Stimulated activated CD4-positive, alpha-beta T cell treated with anti-CD3 and anti-CD28 coated beads, TNF-alpha, amount 100 ng/mL, for 48 hours (primary cell): ENCODE data around the gene KLHDC2.
"Not testable (repeated sequence)": the region's sequence is repeated elsewhere in the genome, so short reads cannot be mapped to it uniquely, and the experiment has no call there.

Experiments
- DNase-seq, 3 donors: peaks; one replicate each; pipeline ENCODE4 v3.0.0-alpha.2; 2020; ENCODE audit warnings: low read depth in 3 of 3

Gene KLHDC2

GRCh38 chr14:49767571-49768300 is at the start of gene KLHDC2:
KLHDC2 (plus strand) TSS chr14:49768153; CDS start chr14:49768469, 316 bp downstream.
- DNase-seq: peak; percentile 75 to 82 (median 82)

- no peak for DNase-seq
Observed at GRCh38 chr14:49720744-49721143, 47.2 kb upstream of the KLHDC2 start.

- not testable (repeated sequence) for DNase-seq
Observed at GRCh38 chr14:49721733-49722435, 46.1 kb upstream of the KLHDC2 start.

GRCh38 chr14:49727171-49727570 is 40.8 kb upstream of the KLHDC2 start:
- no peak for DNase-seq

GRCh38 chr14:49732896-49733295 is 35.1 kb upstream of the KLHDC2 start:
- no peak for DNase-seq

GRCh38 chr14:49733836-49734235 is 34.1 kb upstream of the KLHDC2 start:
- no peak for DNase-seq

- not testable (repeated sequence) for DNase-seq
Observed at GRCh38 chr14:49735669-49736068, 32.3 kb upstream of the KLHDC2 start.

GRCh38 chr14:49745191-49745590 is 22.8 kb upstream of the KLHDC2 start:
- DNase-seq: no peak

- DNase-seq: not testable (repeated sequence)
Observed at GRCh38 chr14:49746476-49746875, 21.5 kb upstream of the KLHDC2 start.

- DNase-seq: no peak
Observed at GRCh38 chr14:49754570-49755097, 13.3 kb upstream of the KLHDC2 start.

GRCh38 chr14:49755378-49755777 is 12.6 kb upstream of the KLHDC2 start:
- no peak for DNase-seq

- DNase-seq: no peak
Observed at GRCh38 chr14:49761839-49762551, 6.0 kb upstream of the KLHDC2 start.

GRCh38 chr14:49766839-49767238 is 1.1 kb upstream of the KLHDC2 start:
- no peak for DNase-seq

- DNase-seq: no peak
Observed at GRCh38 chr14:49767270-49767570, 733 bp upstream of the KLHDC2 start.

GRCh38 chr14:49768301-49769121 is 558 bp downstream of the KLHDC2 start:
- DNase-seq: peak; percentile 65 to 73 (median 67)

GRCh38 chr14:49769171-49769570 is 1.2 kb downstream of the KLHDC2 start:
- no peak for DNase-seq

GRCh38 chr14:49769581-49770211 is 1.7 kb downstream of the KLHDC2 start:
- DNase-seq: no peak

GRCh38 chr14:49770212-49770817 is 2.4 kb downstream of the KLHDC2 start:
- no peak for DNase-seq

- DNase-seq: not testable (repeated sequence)
Observed at GRCh38 chr14:49771691-49772090, 3.7 kb downstream of the KLHDC2 start.

GRCh38 chr14:49774106-49774505 is 6.2 kb downstream of the KLHDC2 start:
- DNase-seq: no peak

GRCh38 chr14:49778421-49778820 is 10.5 kb downstream of the KLHDC2 start:
- DNase-seq: no peak
